ENCODE data around the gene PAX5. TPM values are rescaled to one million over a fixed set of nuclear protein-coding genes. Genes with fewer than 3 reads are reported as not detected.

Gene PAX5
- total RNA-seq, 2 experiments from 2014 or later, result 62.5 to 141 TPM

DNA sequence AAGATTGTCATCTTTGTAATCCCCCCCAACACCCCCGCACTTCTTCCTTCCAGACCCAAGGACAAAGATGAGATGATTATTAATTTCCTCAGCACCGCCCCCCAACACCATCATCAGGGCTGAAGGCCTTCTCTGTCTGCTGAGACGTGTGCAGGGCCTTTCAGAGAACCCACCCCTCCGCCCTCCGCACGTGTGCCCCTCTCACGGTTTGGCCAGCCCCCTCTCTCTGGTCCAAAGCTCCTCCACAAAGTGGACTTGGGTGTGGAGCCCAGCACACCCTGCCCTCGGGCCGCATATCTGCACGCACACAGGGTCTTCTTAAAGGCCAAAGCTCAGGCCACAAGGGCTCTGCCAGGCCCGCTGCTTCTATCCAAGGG, 32.0 kb downstream of the PAX5 start:
- Histone ChIP-seq H3K9me3 (ENCODE audit: low read length) (no peaks in the 10 kb centered on the region), H3K4me3 (ENCODE audit: low read depth, low read length, poor library complexity, severe bottlenecking) (peak overlapping the region; percentile 56), H2AFZ (ENCODE audit: low read length) (no peak overlapping the region), H3K36me3 (ENCODE audit: insufficient read depth, low read length) (peaks cover 86% of the 10 kb centered on the region), H3K79me2 (ENCODE audit: insufficient read depth, low read depth, low read length) (peaks cover 89% of the 10 kb centered on the region; the same call in 1 of the 2 replicates), H3K27ac (ENCODE audit: low read depth, low read length, poor library complexity, severe bottlenecking) (peak overlapping the region; percentile 96), H4K20me1 (ENCODE audit: insufficient read depth, low read length) (no peaks in the 10 kb centered on the region), H3K4me1 (ENCODE audit: insufficient read depth, low read length, poor library complexity, severe bottlenecking) (peaks cover 100% of the 10 kb centered on the region), H3K9me2 (ENCODE audit: insufficient read depth, low read length) (no peaks in the 10 kb centered on the region), H3K4me2 (ENCODE audit: low read length) (peak overlapping the region; percentile 86)
- ChIA-PET POLR2A (interaction anchor here (0.7 to 1.5 kb wide), 6 partner anchors 24 to 461 kb away, joined by 3 to 5 read pairs (median 4); no protein-coding TSS in a partner anchor), CTCF (ENCODE audit: unreplicated experiment) (no interaction called here)
- no peak for DNase-seq (ENCODE audit: low spot score)
- TF ChIP-seq CTCF (conservative IDR thresholded peaks at IDR 0.05; ENCODE audit: low read length), result no peak
- TF ChIP-seq EZH2phosphoT487 (IDR thresholded peaks at IDR 0.05; ENCODE audit: borderline replicate concordance, low read depth, low read length), result no peak
- intact Hi-C loops (cut with micrococcal nuclease; ENCODE audit: unreplicated experiment), result loop anchor here (5.0 kb wide), 1 partner anchor 120 kb away; the partner anchor contains the start of gene ZCCHC7
- BruUV-seq (replicated peaks), result no TSS peak

- intact Hi-C loops (cut with micrococcal nuclease; ENCODE audit: unreplicated experiment), result loop anchor here (5.0 kb wide), 1 partner anchor 121 kb away; the partner anchor contains the start of gene ZCCHC7
- no peaks in the 10 kb centered on the region for H3K9me3 ChIP-seq (ENCODE audit: low read length)
- no peaks in the 10 kb centered on the region for H3K9me2 ChIP-seq (ENCODE audit: insufficient read depth, low read length)
- ChIA-PET CTCF (ENCODE audit: unreplicated experiment) (no interaction called here), POLR2A (interaction anchor here (0.6 to 1.5 kb wide), 6 partner anchors 25 to 321 kb away, joined by 3 to 5 read pairs (median 4); no protein-coding TSS in a partner anchor)
- H2AFZ ChIP-seq (ENCODE audit: low read length), result no peak overlapping the region
- peaks cover 100% of the 10 kb centered on the region for H3K4me1 ChIP-seq (ENCODE audit: insufficient read depth, low read length, poor library complexity, severe bottlenecking)
- peaks cover 86% of the 10 kb centered on the region for H3K36me3 ChIP-seq (ENCODE audit: insufficient read depth, low read length)
- H3K4me2 ChIP-seq (ENCODE audit: low read length), result peak overlapping the region; percentile 86
- H3K79me2 ChIP-seq (ENCODE audit: insufficient read depth, low read depth, low read length), result peaks cover 89% of the 10 kb centered on the region
- no TSS peak for BruUV-seq (replicated peaks)
- DNase-seq (ENCODE audit: low spot score), result no peak
- H3K4me3 ChIP-seq (ENCODE audit: low read depth, low read length, poor library complexity, severe bottlenecking), result peak overlapping the region; percentile 56
- TF ChIP-seq EZH2phosphoT487 (IDR thresholded peaks at IDR 0.05; ENCODE audit: borderline replicate concordance, low read depth, low read length) (no peak), CTCF (conservative IDR thresholded peaks at IDR 0.05; ENCODE audit: low read length) (no peak)
- H4K20me1 ChIP-seq (ENCODE audit: insufficient read depth, low read length), result no peaks in the 10 kb centered on the region
- H3K27ac ChIP-seq (ENCODE audit: low read depth, low read length, poor library complexity, severe bottlenecking), result peak overlapping the region; percentile 96
Measured at GRCh38 chr9:37001459-37001858, 32.6 kb downstream of the PAX5 start.

GRCh38 chr9:36999728-37000333, 34.2 kb downstream of the PAX5 start:
- POLR2A ChIA-PET, result interaction anchor here (0.6 to 3.9 kb wide), 9 partner anchors 9 to 283 kb away, joined by 3 to 14 read pairs (median 4); no protein-coding TSS in a partner anchor
- Histone ChIP-seq H3K79me2 (ENCODE audit: insufficient read depth, low read depth, low read length) (peaks cover 86% of the 10 kb centered on the region), H3K9me2 (ENCODE audit: insufficient read depth, low read length) (no peaks in the 10 kb centered on the region), H3K9me3 (ENCODE audit: low read length) (no peaks in the 10 kb centered on the region), H4K20me1 (ENCODE audit: insufficient read depth, low read length) (no peaks in the 10 kb centered on the region), H3K4me1 (ENCODE audit: insufficient read depth, low read length, poor library complexity, severe bottlenecking) (peaks cover 100% of the 10 kb centered on the region), H3K27ac (ENCODE audit: low read depth, low read length, poor library complexity, severe bottlenecking) (peak overlapping the region; percentile 96), H2AFZ (ENCODE audit: low read length) (no peak overlapping the region), H3K36me3 (ENCODE audit: insufficient read depth, low read length) (peaks cover 86% of the 10 kb centered on the region), H3K4me3 (ENCODE audit: low read depth, low read length, poor library complexity, severe bottlenecking) (peak overlapping the region; percentile 33), H3K4me2 (ENCODE audit: low read length) (peak overlapping the region; percentile 86)
- no TSS peak for BruUV-seq (replicated peaks)
- TF ChIP-seq CTCF (conservative IDR thresholded peaks at IDR 0.05; ENCODE audit: low read length) (peak; percentile 76), EZH2phosphoT487 (IDR thresholded peaks at IDR 0.05; ENCODE audit: borderline replicate concordance, low read depth, low read length) (no peak)
- CTCF ChIA-PET (ENCODE audit: unreplicated experiment), result interaction anchor here (1.0 to 1.6 kb wide), 3 partner anchors 10 to 300 kb away, joined by 3 to 4 read pairs (median 3); no protein-coding TSS in a partner anchor
- intact Hi-C loops (cut with micrococcal nuclease; ENCODE audit: unreplicated experiment), result loop anchor here (5.0 to 10.0 kb wide), 5 partner anchors 122 to 407 kb away; partner anchors contain the start of gene ZCCHC7
- DNase-seq (ENCODE audit: low spot score), result peak; percentile 73
